HepG2 (cell line): Measurements from ENCODE around the gene CNOT8. TPM values are rescaled to one million over a fixed set of nuclear protein-coding genes. Genes with fewer than 3 reads are reported as not detected.

Experiments
- AGO2 ChIP-seq: fragments of 200-400 bp; formaldehyde crosslinking; optimal IDR thresholded peaks from 2 replicates; pipeline ENCODE3; 2017; ENCODE audit warnings: mild to moderate bottlenecking, low read depth, low read length, moderate library complexity
- BCL6 ChIP-seq: IDR thresholded peaks from 2 replicates; pipeline ENCODE4 v1.6.1; 2016; ENCODE audit warnings: missing genetic modification reagents, missing compliant biosample characterization
- HDAC1 ChIP-seq: sonication (generic); formaldehyde crosslinking; IDR thresholded peaks from 2 replicates; pipeline ENCODE4 v1.5.1; 2020; ENCODE audit warnings: mild to moderate bottlenecking, missing genetic modification reagents
- HNF4A ChIP-seq: sonication (generic); formaldehyde crosslinking; IDR thresholded peaks from 2 replicates; pipeline ENCODE4 v1.4.0; 2020; ENCODE audit warnings: missing genetic modification reagents
- HOXA7 ChIP-seq: sonication (generic); formaldehyde crosslinking; IDR thresholded peaks from 2 replicates; pipeline ENCODE4 v1.8.1; 2022; ENCODE audit warnings: mild to moderate bottlenecking, missing genetic modification reagents, moderate library complexity
- KAT2B ChIP-seq: fragments of 150-350 bp; IDR thresholded peaks from 2 replicates; pipeline ENCODE4 v1.6.1; 2014; ENCODE audit warnings: low read depth, low read length, borderline replicate concordance
- KDM1A ChIP-seq: IDR thresholded peaks from 2 replicates; pipeline ENCODE4 v1.6.1; 2016; ENCODE audit warnings: missing compliant biosample characterization
- NKX3-1 ChIP-seq: sonication (generic); formaldehyde crosslinking; IDR thresholded peaks from 2 replicates; pipeline ENCODE4 v1.5.0; 2020; ENCODE audit warnings: missing genetic modification reagents
- RBAK ChIP-seq: sonication (generic); formaldehyde crosslinking; IDR thresholded peaks from 2 replicates; pipeline ENCODE4 v1.5.1; 2020; ENCODE audit warnings: mild to moderate bottlenecking, missing genetic modification reagents
- RFX5 ChIP-seq: IDR thresholded peaks from 2 replicates; pipeline ENCODE4 v1.6.1; 2011; ENCODE audit warnings: low read depth, low read length, improper control_type of control experiment
- RFXAP ChIP-seq: sonication (generic); formaldehyde crosslinking; IDR thresholded peaks from 2 replicates; pipeline ENCODE4 v1.4.0; 2020; ENCODE audit warnings: missing genetic modification reagents, borderline replicate concordance
- RNF2 ChIP-seq: fragments of 450-650 bp; conservative IDR thresholded peaks from 2 replicates; pipeline ENCODE4 v1.6.1; 2016; ENCODE audit warnings: low read depth
- THAP11 ChIP-seq: IDR thresholded peaks from 2 replicates; pipeline ENCODE4 v1.6.1; 2016; ENCODE audit warnings: missing biosample characterization, missing genetic modification reagents
- ZBTB38 ChIP-seq: sonication (generic); formaldehyde crosslinking; IDR thresholded peaks from 2 replicates; pipeline ENCODE4 v1.5.1; 2020; ENCODE audit warnings: mild to moderate bottlenecking, missing genetic modification reagents
- ZBTB7A ChIP-seq: sonication (generic); formaldehyde crosslinking; IDR thresholded peaks from 2 replicates; pipeline ENCODE4 v1.8.0; 2022; ENCODE audit warnings: mild to moderate bottlenecking, missing genetic modification reagents
- ZNF138 ChIP-seq: sonication (generic); formaldehyde crosslinking; IDR thresholded peaks from 2 replicates; pipeline ENCODE4 v1.5.0; 2020; ENCODE audit warnings: mild to moderate bottlenecking, low read depth, missing genetic modification reagents
- ZNF549 ChIP-seq: sonication (generic); formaldehyde crosslinking; IDR thresholded peaks from 2 replicates; pipeline ENCODE4 v1.5.0; 2020; ENCODE audit warnings: missing genetic modification reagents
- ZNF710 ChIP-seq: sonication (generic); formaldehyde crosslinking; IDR thresholded peaks from 2 replicates; pipeline ENCODE4 v1.5.0; 2020; ENCODE audit warnings: mild to moderate bottlenecking, missing genetic modification reagents, borderline replicate concordance
- ZSCAN20 ChIP-seq: sonication (generic); formaldehyde crosslinking; IDR thresholded peaks from 2 replicates; pipeline ENCODE4 v1.4.0; 2020; ENCODE audit warnings: missing genetic modification reagents, mild to moderate bottlenecking, borderline replicate concordance
- polyA plus RNA-seq, 8 experiments: library from polyadenylated mRNA; depleted of rRNA in 3 of 8; stranded (reverse) in 7 of 8; unstranded in 1 of 8; fragments of >200 nt; fragmentation: Illumina TruSeq in 4 of 8; extraction: Trizol in 4 of 8; gene quantifications; 2 replicates each; pipeline versions ENCODE4 v1.2.1 to v1.2.3, GENCODE V29; 2011 to 2016; ENCODE audit warnings: low read depth in 4 of 8, missing spikeins in 1 of 8, mixed read lengths in 1 of 8; ENCODE audit not compliant: insufficient read depth in 1 of 8
- total RNA-seq, 5 experiments: library from RNA; depleted of rRNA; stranded (reverse); fragments of >200 nt; fragmentation: Illumina TruSeq; extraction: Trizol; gene quantifications; 2 replicates each; pipeline ENCODE4 v1.2.3, GENCODE V29; 2016; ENCODE audit warnings: low read depth in 1 of 5
- TF ChIP-seq, protein P1 (sequence below): IDR thresholded peaks from 2 replicates; pipeline ENCODE4 v1.6.1; 2016; ENCODE audit warnings: missing compliant biosample characterization, missing genetic modification reagents, borderline replicate concordance
- TF ChIP-seq, protein P2 (sequence below): sonication (generic); formaldehyde crosslinking; IDR thresholded peaks from 2 replicates; pipeline ENCODE4 v1.4.0; 2020; ENCODE audit warnings: missing genetic modification reagents
- TF ChIP-seq, protein P3 (sequence below): sonication (generic); formaldehyde crosslinking; IDR thresholded peaks from 2 replicates; pipeline ENCODE4 v1.5.0; 2020; ENCODE audit warnings: mild to moderate bottlenecking, missing genetic modification reagents, borderline replicate concordance

The CNOT8 gene
- total and polyA plus RNA-seq, 2 of the 13 experiments (the other 11 are each of a cell fraction or from before 2014, with no cell fraction given): 37.1 to 74.9 TPM

GRCh38 chr5:154850255-154851062, 8.0 kb upstream of the CNOT8 start, which contains the start of gene FAXDC2 (continued):
- TF ChIP-seq AGO2: no peak
- TF ChIP-seq, protein P1, sequence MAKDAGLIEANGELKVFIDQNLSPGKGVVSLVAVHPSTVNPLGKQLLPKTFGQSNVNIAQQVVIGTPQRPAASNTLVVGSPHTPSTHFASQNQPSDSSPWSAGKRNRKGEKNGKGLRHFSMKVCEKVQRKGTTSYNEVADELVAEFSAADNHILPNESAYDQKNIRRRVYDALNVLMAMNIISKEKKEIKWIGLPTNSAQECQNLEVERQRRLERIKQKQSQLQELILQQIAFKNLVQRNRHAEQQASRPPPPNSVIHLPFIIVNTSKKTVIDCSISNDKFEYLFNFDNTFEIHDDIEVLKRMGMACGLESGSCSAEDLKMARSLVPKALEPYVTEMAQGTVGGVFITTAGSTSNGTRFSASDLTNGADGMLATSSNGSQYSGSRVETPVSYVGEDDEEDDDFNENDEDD (CRISPR knock-in tag): no peak
- TF ChIP-seq RNF2: no peak
- TF ChIP-seq KDM1A (CRISPR knock-in tag): no peak
- TF ChIP-seq NKX3-1: no peak
- peak; percentile 37; the same call in 1 of the 2 replicates for TF ChIP-seq BCL6 (CRISPR knock-in tag)
- no peak for TF ChIP-seq ZSCAN20 (CRISPR knock-in tag)
- peak; percentile 74; the same call in 1 of the 2 replicates for TF ChIP-seq ZNF710 (CRISPR knock-in tag)
- TF ChIP-seq ZNF549 (CRISPR knock-in tag): no peak
- TF ChIP-seq ZNF138: no peak
- TF ChIP-seq, protein P2, sequence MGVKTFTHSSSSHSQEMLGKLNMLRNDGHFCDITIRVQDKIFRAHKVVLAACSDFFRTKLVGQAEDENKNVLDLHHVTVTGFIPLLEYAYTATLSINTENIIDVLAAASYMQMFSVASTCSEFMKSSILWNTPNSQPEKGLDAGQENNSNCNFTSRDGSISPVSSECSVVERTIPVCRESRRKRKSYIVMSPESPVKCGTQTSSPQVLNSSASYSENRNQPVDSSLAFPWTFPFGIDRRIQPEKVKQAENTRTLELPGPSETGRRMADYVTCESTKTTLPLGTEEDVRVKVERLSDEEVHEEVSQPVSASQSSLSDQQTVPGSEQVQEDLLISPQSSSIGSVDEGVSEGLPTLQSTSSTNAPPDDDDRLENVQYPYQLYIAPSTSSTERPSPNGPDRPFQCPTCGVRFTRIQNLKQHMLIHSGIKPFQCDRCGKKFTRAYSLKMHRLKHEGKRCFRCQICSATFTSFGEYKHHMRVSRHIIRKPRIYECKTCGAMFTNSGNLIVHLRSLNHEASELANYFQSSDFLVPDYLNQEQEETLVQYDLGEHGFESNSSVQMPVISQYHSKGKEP: no peak
- TF ChIP-seq ZBTB38: no peak
- no peak for TF ChIP-seq HOXA7 (CRISPR knock-in tag)
- no peak for TF ChIP-seq KAT2B
- peak; percentile 65 for TF ChIP-seq HDAC1 (CRISPR knock-in tag)
- 0 out of 2 replicates have a peak, but pooled peaks have one; percentile 7 for TF ChIP-seq HNF4A (CRISPR knock-in tag)
- no peak for TF ChIP-seq RFX5
- TF ChIP-seq RFXAP (CRISPR knock-in tag): no peak
- TF ChIP-seq, protein P3, sequence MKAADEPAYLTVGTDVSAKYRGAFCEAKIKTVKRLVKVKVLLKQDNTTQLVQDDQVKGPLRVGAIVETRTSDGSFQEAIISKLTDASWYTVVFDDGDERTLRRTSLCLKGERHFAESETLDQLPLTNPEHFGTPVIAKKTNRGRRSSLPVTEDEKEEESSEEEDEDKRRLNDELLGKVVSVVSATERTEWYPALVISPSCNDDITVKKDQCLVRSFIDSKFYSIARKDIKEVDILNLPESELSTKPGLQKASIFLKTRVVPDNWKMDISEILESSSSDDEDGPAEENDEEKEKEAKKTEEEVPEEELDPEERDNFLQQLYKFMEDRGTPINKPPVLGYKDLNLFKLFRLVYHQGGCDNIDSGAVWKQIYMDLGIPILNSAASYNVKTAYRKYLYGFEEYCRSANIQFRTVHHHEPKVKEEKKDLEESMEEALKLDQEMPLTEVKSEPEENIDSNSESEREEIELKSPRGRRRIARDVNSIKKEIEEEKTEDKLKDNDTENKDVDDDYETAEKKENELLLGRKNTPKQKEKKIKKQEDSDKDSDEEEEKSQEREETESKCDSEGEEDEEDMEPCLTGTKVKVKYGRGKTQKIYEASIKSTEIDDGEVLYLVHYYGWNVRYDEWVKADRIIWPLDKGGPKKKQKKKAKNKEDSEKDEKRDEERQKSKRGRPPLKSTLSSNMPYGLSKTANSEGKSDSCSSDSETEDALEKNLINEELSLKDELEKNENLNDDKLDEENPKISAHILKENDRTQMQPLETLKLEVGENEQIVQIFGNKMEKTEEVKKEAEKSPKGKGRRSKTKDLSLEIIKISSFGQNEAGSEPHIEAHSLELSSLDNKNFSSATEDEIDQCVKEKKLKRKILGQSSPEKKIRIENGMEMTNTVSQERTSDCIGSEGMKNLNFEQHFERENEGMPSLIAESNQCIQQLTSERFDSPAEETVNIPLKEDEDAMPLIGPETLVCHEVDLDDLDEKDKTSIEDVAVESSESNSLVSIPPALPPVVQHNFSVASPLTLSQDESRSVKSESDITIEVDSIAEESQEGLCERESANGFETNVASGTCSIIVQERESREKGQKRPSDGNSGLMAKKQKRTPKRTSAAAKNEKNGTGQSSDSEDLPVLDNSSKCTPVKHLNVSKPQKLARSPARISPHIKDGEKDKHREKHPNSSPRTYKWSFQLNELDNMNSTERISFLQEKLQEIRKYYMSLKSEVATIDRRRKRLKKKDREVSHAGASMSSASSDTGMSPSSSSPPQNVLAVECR (CRISPR knock-in tag): no peak; the same call in 1 of the 2 replicates
- no peak for TF ChIP-seq RBAK (CRISPR knock-in tag)
- no peak for TF ChIP-seq ZBTB7A (CRISPR knock-in tag)
- TF ChIP-seq THAP11 (CRISPR knock-in tag): no peak
